T-cell (primary cell): ENCODE measurements around the gene SUV39H1. TPM values are rescaled to one million over a fixed set of nuclear protein-coding genes. Genes with fewer than 3 reads are reported as not detected.

ENCODE experiments used
- ATAC-seq, 4 experiments: fragments of 200-7000 bp in 3 of 4; fragments of 150-1000 bp in 1 of 4; cut with Tn5 transposase; replicated peaks in 1 of 4; 1 replicate in 3 of 4; 2 replicates in 1 of 4; pipeline ENCODE4 v1.10.0; 2021; ENCODE audit warnings: moderate library complexity in 3 of 4, mild to moderate bottlenecking in 2 of 4, moderate number of reproducible peaks in 1 of 4
- CTCF ChIA-PET, 2 donors: fragments of 300-600 bp; sonication (Branson Sonifier 250); formaldehyde crosslinking; loops; one replicate each; lab custom pipeline; 2022; ENCODE audit warnings: antibody characterized with exemption in 2 of 2; lab: Charles Lee
- POLR2A ChIA-PET, 2 donors: fragments of 300-600 bp; sonication (Branson Sonifier 250); formaldehyde crosslinking; loops; one replicate each; lab custom pipeline; 2022; ENCODE audit warnings: antibody characterized with exemption in 2 of 2; lab: Charles Lee
- DNase-seq, 35 experiments: peaks; one replicate each; pipeline versions ENCODE4 v3.0.0 to v3.0.0-alpha.2; 2013 to 2023
- H3K27ac ChIP-seq: one replicate; pipeline ENCODE4 v1.5.1; 2013; ENCODE audit warnings: low read length
- H3K27me3 ChIP-seq, 2 experiments: replicated peaks in 1 of 2; 1 replicate in 1 of 2; 2 replicates in 1 of 2; pipeline versions ENCODE4 v1.6.1 to v1.7.0; 2013; ENCODE audit warnings: low read length in 1 of 2, mixed read lengths in 1 of 2; ENCODE audit not compliant: control insufficient read depth in 2 of 2, insufficient read depth in 2 of 2; ENCODE audit errors: extremely low read depth in 1 of 2
- H3K36me3 ChIP-seq, 2 donors: 1 replicate in 1 of 2; 2 replicates in 1 of 2; pipeline versions ENCODE4 v1.6.1 to v1.7.0; 2013; ENCODE audit warnings: low read length in 1 of 2; ENCODE audit not compliant: control insufficient read depth in 2 of 2, insufficient read depth in 1 of 2; ENCODE audit errors: extremely low read depth in 1 of 2
- H3K4me1 ChIP-seq, 2 experiments: 1 replicate in 1 of 2; 2 replicates in 1 of 2; pipeline versions ENCODE4 v1.6.1 to v1.7.0; 2013; ENCODE audit warnings: low read length in 2 of 2, mixed read lengths in 1 of 2; ENCODE audit not compliant: insufficient read depth in 2 of 2, control insufficient read depth in 1 of 2; ENCODE audit errors: extremely low read depth in 1 of 2
- H3K4me3 ChIP-seq, 2 donors: 1 replicate in 1 of 2; 2 replicates in 1 of 2; pipeline versions ENCODE4 v1.5.1 to v1.7.0; 2013; ENCODE audit warnings: mild to moderate bottlenecking in 2 of 2, low read length in 1 of 2, moderate library complexity in 1 of 2; ENCODE audit not compliant: control insufficient read depth in 1 of 2; ENCODE audit errors: extremely low read depth in 1 of 2
- H3K9me3 ChIP-seq: 2 replicates; pipeline ENCODE4 v1.7.0; 2013
- H3K27ac Mint-ChIP-seq, 2 donors: one replicate each; pipeline ENCODE4 v1.8.0; 2020 to 2021; ENCODE audit warnings: mild to moderate bottlenecking in 2 of 2, mixed read lengths in 2 of 2
- H3K27me3 Mint-ChIP-seq, 2 donors: one replicate each; pipeline ENCODE4 v1.8.0; 2021 to 2022; ENCODE audit warnings: mixed read lengths in 2 of 2
- H3K36me3 Mint-ChIP-seq: one replicate; pipeline ENCODE4 v1.8.0; 2021; ENCODE audit warnings: mixed read lengths
- H3K4me1 Mint-ChIP-seq, 3 donors: one replicate each; pipeline ENCODE4 v1.8.0; 2020 to 2022; ENCODE audit warnings: mixed read lengths in 3 of 3, mild to moderate bottlenecking in 1 of 3
- H3K4me3 Mint-ChIP-seq, 3 donors: one replicate each; pipeline ENCODE4 v1.8.0; 2020 to 2022; ENCODE audit warnings: mild to moderate bottlenecking in 3 of 3, mixed read lengths in 3 of 3, moderate library complexity in 3 of 3
- H3K9me3 Mint-ChIP-seq, 3 donors: one replicate each; pipeline ENCODE4 v1.8.0; 2020 to 2022; ENCODE audit warnings: mixed read lengths in 3 of 3
- WGBS: methylation state at CpG from one replicate; pipeline ENCODE4 v1.1.5; 2013; ENCODE audit warnings: missing lambda C conversion rate; ENCODE audit not compliant: insufficient coverage; 5-methylcytosine and 5-hydroxymethylcytosine counted together
- total RNA-seq, 35 experiments: library from RNA in 6 of 35; stranded (reverse) in 6 of 35; fragments of 120-200 nt in 1 of 35; gene quantifications; one replicate each; pipeline versions ENCODE4 v1.2.1 to v1.2.4 and lab custom pipeline; 2013 to 2026

The SUV39H1 gene
- total RNA-seq, 5 donors from 2014 or later (not counting 1 experiment from before 2014, with no cell fraction given) = 7.6 to 12.0 (median 10.6) TPM

DNA sequence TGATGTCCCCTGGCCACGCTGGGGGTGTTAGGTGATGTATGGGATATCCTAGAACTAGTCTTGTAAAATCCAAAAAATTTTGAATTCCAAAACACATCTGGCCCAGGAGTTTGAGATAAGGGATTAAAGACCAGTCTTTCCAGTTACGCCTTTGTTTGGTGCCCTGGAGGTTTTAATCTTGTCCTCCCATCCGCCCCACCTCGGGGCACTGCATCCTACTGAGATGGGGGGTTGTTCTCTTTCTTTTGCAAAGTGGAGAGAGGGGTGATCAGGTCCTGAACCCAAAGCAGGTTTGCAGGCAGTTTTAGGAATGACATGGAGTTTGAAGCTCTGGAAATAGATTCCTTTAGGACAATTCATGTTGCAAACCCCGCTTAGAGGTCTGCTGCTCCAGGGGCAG lies 1.8 kb downstream of the SUV39H1 start:
- H3K36me3 ChIP-seq = peaks cover 0 to 35% of the 10 kb centered on the region in 2 donors
- WGBS = 80% methylated on average over 1 of the region's 5 CpGs
- Mint-ChIP-seq H3K9me3 (no peaks in the 10 kb centered on the region), H3K4me3 (peak overlapping the region; percentile 59 to 91 (median 72)), H3K27me3 (peaks cover 0 to 7% of the 10 kb centered on the region in 2 donors), H3K27ac (no peak overlapping the region), H3K36me3 (peaks cover 8% of the 10 kb centered on the region), H3K4me1 (peaks cover 34 to 38% (median 37%) of the 10 kb centered on the region in 3 donors)
- CTCF ChIA-PET = no interaction called here
- no peak for ATAC-seq
- POLR2A ChIA-PET = no interaction called here
- peaks cover 0 to 17% of the 10 kb centered on the region in 2 experiments for H3K4me1 ChIP-seq
- H3K9me3 ChIP-seq = no peaks in the 10 kb centered on the region
- H3K4me3 ChIP-seq = no peak overlapping the region
- no peaks in the 10 kb centered on the region for H3K27me3 ChIP-seq
- DNase-seq = no peak
- no peak overlapping the region for H3K27ac ChIP-seq

- DNase-seq (no peak), ATAC-seq (no peak)
- no peak overlapping the region for H3K4me3 Mint-ChIP-seq
- peaks cover 0 to 36% of the 10 kb centered on the region in 2 donors for H3K36me3 ChIP-seq
- no peak overlapping the region for H3K27ac Mint-ChIP-seq
- H3K27ac ChIP-seq = no peak overlapping the region
- ChIA-PET CTCF (interaction anchor here (0.6 kb wide), 2 partner anchors 49 to 461 kb away, joined by 3 to 4 read pairs; no protein-coding TSS in a partner anchor), POLR2A (no interaction called here)
- H3K4me1 Mint-ChIP-seq = peaks cover 37 to 46% (median 39%) of the 10 kb centered on the region in 3 donors
- H3K9me3 Mint-ChIP-seq = no peaks in the 10 kb centered on the region
- H3K27me3 Mint-ChIP-seq = peaks cover 0 to 9% of the 10 kb centered on the region in 2 donors
- H3K4me3 ChIP-seq = no peak overlapping the region
- H3K36me3 Mint-ChIP-seq = peaks cover 12% of the 10 kb centered on the region
- no peaks in the 10 kb centered on the region for H3K9me3 ChIP-seq
- no peaks in the 10 kb centered on the region for H3K27me3 ChIP-seq
- H3K4me1 ChIP-seq = peaks cover 0 to 17% of the 10 kb centered on the region in 2 experiments
- 98% methylated on average over 10 of the region's 23 CpGs for WGBS
These were observed 3.7 kb downstream of the SUV39H1 start for GRCh38 chrX:48700246-48700645.

GRCh38 chrX:48700951-48701653 lies 4.6 kb downstream of the SUV39H1 start:
- ATAC-seq (no peak), DNase-seq (no peak)
- H3K27ac ChIP-seq = no peak overlapping the region
- no CpG with 5 or more reads among the region's 3 CpGs for WGBS
- no peak overlapping the region for H3K4me3 ChIP-seq
- peaks cover 12% of the 10 kb centered on the region for H3K36me3 Mint-ChIP-seq
- H3K9me3 Mint-ChIP-seq = no peaks in the 10 kb centered on the region
- ChIA-PET POLR2A (no interaction called here), CTCF (no interaction called here)
- peaks cover 0 to 9% of the 10 kb centered on the region in 2 experiments for H3K4me1 ChIP-seq
- H3K27me3 Mint-ChIP-seq = peaks cover 0 to 4% of the 10 kb centered on the region in 2 donors
- H3K27me3 ChIP-seq = no peaks in the 10 kb centered on the region
- H3K4me1 Mint-ChIP-seq = peaks cover 29 to 37% (median 30%) of the 10 kb centered on the region in 3 donors
- peaks cover 0 to 36% of the 10 kb centered on the region in 2 donors for H3K36me3 ChIP-seq
- H3K4me3 Mint-ChIP-seq = no peak overlapping the region
- no peak overlapping the region for H3K27ac Mint-ChIP-seq
- H3K9me3 ChIP-seq = no peaks in the 10 kb centered on the region

- Histone ChIP-seq H3K9me3 (no peaks in the 10 kb centered on the region), H3K27me3 (no peaks in the 10 kb centered on the region), H3K4me1 (peaks cover 0 to 7% of the 10 kb centered on the region in 2 experiments), H3K36me3 (peaks cover 0 to 39% of the 10 kb centered on the region in 2 donors), H3K27ac (no peak overlapping the region), H3K4me3 (no peak overlapping the region)
- Mint-ChIP-seq H3K4me1 (peaks cover 21 to 32% (median 27%) of the 10 kb centered on the region in 3 donors), H3K27me3 (peaks cover 0 to 4% of the 10 kb centered on the region in 2 donors), H3K27ac (peak overlapping the region in 1 of 2 donors; percentile 17), H3K4me3 (no peak overlapping the region), H3K9me3 (no peaks in the 10 kb centered on the region), H3K36me3 (peaks cover 12% of the 10 kb centered on the region)
- CTCF ChIA-PET = interaction anchor here in 1 of 2 donors (0.5 kb wide), 1 partner anchor 92 kb away, joined by 3 read pairs; no protein-coding TSS in a partner anchor
- ATAC-seq (no peak), DNase-seq (no peak)
- POLR2A ChIA-PET = no interaction called here
- 60% methylated on average over 1 of the region's 2 CpGs for WGBS
These were observed 5.5 kb downstream of the SUV39H1 start for GRCh38 chrX:48702032-48702431.

GRCh38 chrX:48702716-48703115 lies 6.2 kb downstream of the SUV39H1 start:
- WGBS = no CpG with 5 or more reads among the region's 4 CpGs
- Mint-ChIP-seq H3K27me3 (peaks cover 0 to 4% of the 10 kb centered on the region in 2 donors), H3K27ac (peak overlapping the region in 1 of 2 donors; percentile 66), H3K36me3 (peaks cover 12% of the 10 kb centered on the region), H3K9me3 (no peaks in the 10 kb centered on the region), H3K4me1 (peaks cover 14 to 27% (median 21%) of the 10 kb centered on the region in 3 donors), H3K4me3 (no peak overlapping the region)
- POLR2A ChIA-PET = no interaction called here
- DNase-seq (no peak), ATAC-seq (no peak)
- Histone ChIP-seq H3K4me3 (no peak overlapping the region), H3K9me3 (no peaks in the 10 kb centered on the region), H3K36me3 (peaks cover 0 to 44% of the 10 kb centered on the region in 2 donors), H3K27me3 (no peaks in the 10 kb centered on the region), H3K4me1 (peaks cover 0 to 2% of the 10 kb centered on the region in 2 experiments), H3K27ac (no peak overlapping the region)
- CTCF ChIA-PET = no interaction called here

DNA sequence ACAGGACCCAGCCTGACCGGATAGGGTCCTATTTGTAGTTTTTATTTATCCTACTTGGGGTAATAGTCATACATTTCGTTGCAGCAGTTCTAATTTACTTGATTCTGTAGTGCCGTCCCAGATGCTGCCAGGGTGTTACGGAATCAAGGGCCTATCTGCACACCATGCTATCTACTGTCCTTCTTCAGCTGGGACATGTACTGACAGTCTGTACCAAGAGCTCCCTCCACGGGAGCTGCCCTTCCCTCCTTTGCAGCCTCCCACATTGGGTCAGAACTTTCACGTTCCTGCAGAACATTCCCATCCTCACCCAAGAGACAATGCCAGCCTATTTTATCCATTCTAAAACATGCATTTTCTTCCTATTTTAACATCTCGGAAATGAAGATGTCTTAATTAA lies 6.7 kb downstream of the SUV39H1 start:
- ATAC-seq (no peak), DNase-seq (no peak)
- Histone ChIP-seq H3K36me3 (peaks cover 0 to 46% of the 10 kb centered on the region in 2 donors), H3K27ac (no peak overlapping the region), H3K4me3 (no peak overlapping the region), H3K9me3 (no peaks in the 10 kb centered on the region), H3K27me3 (no peaks in the 10 kb centered on the region), H3K4me1 (peaks cover 0 to 4% of the 10 kb centered on the region in 2 experiments)
- H3K36me3 Mint-ChIP-seq = peaks cover 12% of the 10 kb centered on the region
- peaks cover 13 to 26% (median 16%) of the 10 kb centered on the region in 3 donors for H3K4me1 Mint-ChIP-seq
- ChIA-PET POLR2A (interaction anchor here in 1 of 2 donors (0.9 kb wide), 1 partner anchor 22 kb away, joined by 3 read pairs; no protein-coding TSS in a partner anchor), CTCF (no interaction called here)
- H3K4me3 Mint-ChIP-seq = no peak overlapping the region
- no peaks in the 10 kb centered on the region for H3K9me3 Mint-ChIP-seq
- WGBS = no CpG with 5 or more reads among the region's 7 CpGs
- H3K27me3 Mint-ChIP-seq = peaks cover 0 to 4% of the 10 kb centered on the region in 2 donors
- H3K27ac Mint-ChIP-seq = no peak overlapping the region
